ENCODE results near the gene SEMA3B. TPM values are rescaled to one million over a fixed set of nuclear protein-coding genes. Genes with fewer than 3 reads are reported as not detected.

Gene SEMA3B
- total RNA-seq, 1 experiment from 2014 or later: 7.3 TPM

DNA sequence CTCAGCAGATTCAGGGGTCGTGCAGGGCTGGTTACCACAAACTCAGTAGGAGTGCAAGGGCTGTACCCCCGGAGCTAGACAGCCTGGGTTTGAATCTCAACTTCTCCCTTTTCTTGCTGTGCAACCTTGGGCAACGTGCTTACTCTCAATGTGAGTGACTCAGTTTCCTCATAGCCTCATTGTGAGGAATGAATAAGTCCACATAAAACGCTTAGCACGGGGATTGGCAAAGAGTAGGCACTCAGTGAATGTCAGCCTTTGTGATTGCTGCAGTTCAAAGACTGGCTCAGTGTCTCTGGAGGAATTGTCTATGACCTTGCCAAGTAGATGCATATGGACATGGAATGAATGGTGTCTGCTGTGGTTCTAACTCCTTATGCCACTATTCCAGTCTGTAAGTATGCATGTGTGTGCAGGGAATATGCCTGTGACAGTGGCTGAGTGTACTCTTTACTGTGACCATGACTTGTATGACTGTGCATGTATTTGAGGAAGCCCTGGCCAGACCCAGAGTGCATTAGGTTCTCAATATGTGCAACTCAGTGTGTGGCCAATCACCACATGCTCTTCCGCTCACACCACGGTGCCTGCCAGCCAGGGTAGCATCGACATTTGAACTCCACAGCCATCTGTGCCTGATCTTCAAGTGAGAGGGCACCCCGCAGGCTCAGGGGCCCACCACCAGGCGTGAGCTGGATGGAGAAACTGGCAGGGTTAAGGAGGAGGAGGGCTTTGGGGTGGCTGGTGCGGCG is 31.2 kb downstream of the SEMA3B start (continued):
- no peak for TF ChIP-seq GTF2I (CRISPR knock-in tag; conservative IDR thresholded peaks at IDR 0.05)

DNA sequence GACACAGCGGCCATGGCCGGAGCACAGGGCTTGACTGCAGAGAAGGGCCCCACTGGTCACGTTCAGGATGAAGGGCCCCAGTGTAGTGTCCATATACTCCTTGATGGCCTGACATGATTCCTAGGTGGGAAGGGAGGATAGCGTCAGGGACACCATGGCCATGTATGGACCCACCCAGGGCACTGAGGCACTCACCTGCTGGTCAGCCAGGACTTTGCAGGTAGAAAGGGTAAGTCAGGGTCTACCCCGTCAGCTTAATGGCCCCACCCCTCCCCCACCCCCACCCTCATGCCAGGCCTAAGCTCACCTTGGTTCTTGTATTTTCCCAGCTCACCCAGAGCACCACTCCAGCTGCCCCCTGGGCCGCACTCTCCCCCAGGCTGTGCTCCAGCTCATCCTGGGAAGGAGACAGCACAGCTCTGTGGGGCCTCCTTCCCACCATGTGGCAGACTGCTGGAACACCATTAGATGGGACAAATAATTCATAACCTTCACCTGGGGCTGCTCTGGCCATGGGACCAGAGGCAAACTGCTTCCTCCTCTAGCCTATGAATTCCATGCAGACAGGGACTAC is 31.8 kb downstream of the SEMA3B start:
- no peaks in the 10 kb centered on the region; the same call in 1 of the 2 replicates for H3K27me3 Mint-ChIP-seq (ENCODE audit: low read depth)
- no peak for DNase-seq (ENCODE audit: low spot score)
- peak overlapping the region; percentile 82; the same call in 1 of the 2 replicates for H3K27ac Mint-ChIP-seq
- ATAC-seq: no peak
- peaks cover 7% of the 10 kb centered on the region; the same call in 1 of the 2 replicates for H3K9me3 Mint-ChIP-seq
- 0 out of 2 replicates have a peak, but pooled peaks cover 4% of the 10 kb centered on the region for H3K36me3 Mint-ChIP-seq
- peaks cover 22% of the 10 kb centered on the region for H3K4me1 Mint-ChIP-seq
- POLR2A ChIA-PET: no interaction called here
- 0 out of 2 replicates have a peak overlapping the region, but pooled peaks have one; percentile 97 for H3K4me3 Mint-ChIP-seq
- CTCF ChIA-PET: interaction anchor here (0.7 to 5.9 kb wide), 4 partner anchors 14 to 50 kb away, joined by 3 to 95 read pairs (median 4); partner anchors contain the start of genes CYB561D2, HYAL2 and NPRL2
- TF ChIP-seq ZNF281 (CRISPR knock-in tag; IDR thresholded peaks at IDR 0.05): no peak

GRCh38 chr3:50302095-50303012 is 33.4 kb downstream of the SEMA3B start:
- ChIA-PET CTCF (interaction anchor here (1.1 to 5.9 kb wide), 12 partner anchors 13 to 108 kb away, joined by 3 to 95 read pairs (median 6); partner anchors contain the start of genes HYAL2, RASSF1 and TUSC2), POLR2A (interaction anchor here (1.4 kb wide), 1 partner anchor 25 kb away, joined by 3 read pairs; the partner anchor contains the start of gene TUSC2)
- peak overlapping the region; percentile 36; the same call in 1 of the 2 replicates for H3K27ac Mint-ChIP-seq
- peaks cover 10% of the 10 kb centered on the region; the same call in 1 of the 2 replicates for H3K9me3 Mint-ChIP-seq
- 0 out of 2 replicates have a peak, but pooled peaks cover 4% of the 10 kb centered on the region for H3K36me3 Mint-ChIP-seq
- H3K4me3 Mint-ChIP-seq: no peak overlapping the region
- TF ChIP-seq PREB (CRISPR knock-in tag; IDR thresholded peaks at IDR 0.05; ENCODE audit: borderline replicate concordance): no peak
- no peak for TF ChIP-seq PRDM15 (CRISPR knock-in tag; IDR thresholded peaks at IDR 0.05)
- no peak for TF ChIP-seq ZNF423 (CRISPR knock-in tag; IDR thresholded peaks at IDR 0.05)
- no peak for TF ChIP-seq ETV6 (CRISPR knock-in tag; IDR thresholded peaks at IDR 0.05)
- no peak for ATAC-seq
- DNase-seq (ENCODE audit: low spot score): no peak
- no peaks in the 10 kb centered on the region; the same call in 1 of the 2 replicates for H3K27me3 Mint-ChIP-seq (ENCODE audit: low read depth)
- peaks cover 22% of the 10 kb centered on the region for H3K4me1 Mint-ChIP-seq
